Hepatocyte (in vitro differentiated cells): Measurements from ENCODE around the gene POLR3B. TPM values are rescaled to one million over a fixed set of nuclear protein-coding genes. Genes with fewer than 3 reads are reported as not detected.

Source experiments
- DNase-seq: peaks from one replicate; pipeline ENCODE4 v3.0.0-alpha.2; 2016; ENCODE audit warnings: low spot score
- H2AFZ ChIP-seq: fragments of 200-600 bp; sonication (generic); 2 replicates; pipeline ENCODE4 v1.6.0; 2016; ENCODE audit warnings: antibody characterized with exemption, mild to moderate bottlenecking
- H3K27ac ChIP-seq: fragments of 200-600 bp; sonication (generic); 2 replicates; pipeline ENCODE4 v1.5.1; 2016; ENCODE audit warnings: mild to moderate bottlenecking
- H3K27me3 ChIP-seq: fragments of 200-600 bp; sonication (generic); 2 replicates; pipeline ENCODE4 v1.6.1; 2016
- H3K36me3 ChIP-seq: fragments of 200-600 bp; sonication (generic); replicated peaks from 2 replicates; pipeline ENCODE4 v1.5.1; 2016; ENCODE audit warnings: low read depth; ENCODE audit not compliant: insufficient read depth
- H3K4me1 ChIP-seq: fragments of 200-600 bp; sonication (generic); 2 replicates; pipeline ENCODE4 v1.5.1; 2016; ENCODE audit warnings: mild to moderate bottlenecking, moderate library complexity; ENCODE audit not compliant: insufficient read depth
- H3K4me2 ChIP-seq: fragments of 200-600 bp; sonication (generic); 2 replicates; pipeline ENCODE4 v1.6.0; 2016
- H3K4me3 ChIP-seq: fragments of 200-600 bp; sonication (generic); 2 replicates; pipeline ENCODE4 v1.5.1; 2016; ENCODE audit warnings: mild to moderate bottlenecking
- H3K79me2 ChIP-seq: fragments of 200-600 bp; sonication (generic); 2 replicates; pipeline ENCODE4 v1.6.0; 2017; ENCODE audit warnings: mild to moderate bottlenecking
- H3K9me2 ChIP-seq: fragments of 200-600 bp; sonication (generic); replicated peaks from 2 replicates; pipeline ENCODE4 v1.6.0; 2017; ENCODE audit warnings: mild to moderate bottlenecking; ENCODE audit not compliant: insufficient read depth
- H3K9me3 ChIP-seq: fragments of 200-600 bp; sonication (generic); 2 replicates; pipeline ENCODE4 v1.5.1; 2016; ENCODE audit warnings: low read depth, mild to moderate bottlenecking
- H4K20me1 ChIP-seq: fragments of 200-600 bp; sonication (generic); 2 replicates; pipeline ENCODE4 v1.6.0; 2016; ENCODE audit warnings: mild to moderate bottlenecking; ENCODE audit not compliant: insufficient read depth, poor library complexity, severe bottlenecking
- CTCF ChIP-seq: fragments of 200-600 bp; sonication (generic); IDR thresholded peaks from 2 replicates; pipeline ENCODE4 v1.5.1; 2016; ENCODE audit warnings: antibody characterized with exemption, mild to moderate bottlenecking; ENCODE audit not compliant: poor library complexity
- EZH2 ChIP-seq: fragments of 200-600 bp; sonication (generic); IDR thresholded peaks from 2 replicates; pipeline ENCODE4 v1.6.1; 2016; ENCODE audit warnings: antibody characterized with exemption, mild to moderate bottlenecking, borderline replicate concordance
- EZH2phosphoT487 ChIP-seq: fragments of 200-600 bp; sonication (generic); IDR thresholded peaks from one replicate; pipeline ENCODE4 v1.6.1; 2018; ENCODE audit warnings: antibody characterized with exemption, mild to moderate bottlenecking, low read depth, moderate library complexity; ENCODE audit not compliant: unreplicated experiment, severe bottlenecking
- WGBS: methylation state at CpG from one replicate; pipeline ENCODE4 v1.1.6; 2016; ENCODE audit warnings: low lambda C conversion rate; ENCODE audit errors: missing lambda C conversion rate; 5-methylcytosine and 5-hydroxymethylcytosine counted together
- polyA plus RNA-seq: library from polyadenylated mRNA; unstranded; fragments of >200 nt; fragmentation: Nextera tagmentation; extraction: Ambion mirVana; gene quantifications from 2 replicates; pipeline ENCODE4 v1.2.1, GENCODE V29; 2016
- total RNA-seq: library from RNA; depleted of rRNA; stranded (reverse); fragments of >200 nt; gene quantifications from 2 replicates; pipeline ENCODE4 v1.2.3, GENCODE V29; 2014

POLR3B gene
- total and polyA plus RNA-seq, 2 experiments from 2014 or later, result 8.4 to 10.4 TPM

- no peaks in the 10 kb centered on the region for H3K36me3 ChIP-seq
- H3K27ac ChIP-seq, result no peak overlapping the region
- no peaks in the 10 kb centered on the region for H3K27me3 ChIP-seq
- TF ChIP-seq EZH2phosphoT487, result no peak
- TF ChIP-seq CTCF, result no peak
- TF ChIP-seq EZH2, result no peak
- peaks cover 20% of the 10 kb centered on the region for H3K4me1 ChIP-seq
- H3K4me3 ChIP-seq, result no peak overlapping the region
- no peaks in the 10 kb centered on the region for H3K9me2 ChIP-seq
- no peaks in the 10 kb centered on the region for H4K20me1 ChIP-seq
- H3K9me3 ChIP-seq, result no peaks in the 10 kb centered on the region
- H3K4me2 ChIP-seq, result no peak overlapping the region
- H2AFZ ChIP-seq, result no peak overlapping the region
- DNase-seq, result no peak
- H3K79me2 ChIP-seq, result peaks cover 31% of the 10 kb centered on the region
- WGBS, result 97% methylated on average over 4 of the region's 4 CpGs
Observed at GRCh38 chr12:106362971-106363370, 5.4 kb downstream of the POLR3B start.

GRCh38 chr12:106364261-106364660 lies 6.7 kb downstream of the POLR3B start:
- Histone ChIP-seq H4K20me1 (no peaks in the 10 kb centered on the region), H3K4me1 (peaks cover 14% of the 10 kb centered on the region), H3K27me3 (no peaks in the 10 kb centered on the region), H3K9me2 (no peaks in the 10 kb centered on the region), H3K79me2 (peaks cover 31% of the 10 kb centered on the region), H3K4me3 (no peak overlapping the region), H3K36me3 (no peaks in the 10 kb centered on the region), H3K9me3 (no peaks in the 10 kb centered on the region), H2AFZ (no peak overlapping the region), H3K4me2 (no peak overlapping the region), H3K27ac (no peak overlapping the region)
- DNase-seq, result no peak
- 91% methylated on average over 4 of the region's 4 CpGs for WGBS
- TF ChIP-seq EZH2phosphoT487 (no peak), EZH2 (no peak), CTCF (no peak)

GRCh38 chr12:106369624-106370346 lies 12.2 kb downstream of the POLR3B start:
- H3K79me2 ChIP-seq, result no peaks in the 10 kb centered on the region
- H3K27me3 ChIP-seq, result no peaks in the 10 kb centered on the region
- 91% methylated on average over 6 of the region's 6 CpGs for WGBS
- no peaks in the 10 kb centered on the region for H3K4me1 ChIP-seq
- peak; percentile 12 for DNase-seq
- no peak overlapping the region for H3K27ac ChIP-seq
- H2AFZ ChIP-seq, result no peak overlapping the region
- no peaks in the 10 kb centered on the region for H3K9me2 ChIP-seq
- TF ChIP-seq CTCF, result no peak
- no peaks in the 10 kb centered on the region for H4K20me1 ChIP-seq
- H3K4me2 ChIP-seq, result no peak overlapping the region
- H3K4me3 ChIP-seq, result no peak overlapping the region
- no peaks in the 10 kb centered on the region for H3K9me3 ChIP-seq
- H3K36me3 ChIP-seq, result no peaks in the 10 kb centered on the region

GRCh38 chr12:106378788-106379187 lies 21.2 kb downstream of the POLR3B start:
- H3K27me3 ChIP-seq, result no peaks in the 10 kb centered on the region
- WGBS, result 65% methylated on average over 4 of the region's 4 CpGs
- H2AFZ ChIP-seq, result no peak overlapping the region
- no peak overlapping the region for H3K27ac ChIP-seq
- no peak overlapping the region for H3K4me3 ChIP-seq
- H3K4me2 ChIP-seq, result no peak overlapping the region
- H3K9me2 ChIP-seq, result no peaks in the 10 kb centered on the region
- no peak for DNase-seq
- no peaks in the 10 kb centered on the region for H3K36me3 ChIP-seq
- no peaks in the 10 kb centered on the region for H3K9me3 ChIP-seq
- no peak for TF ChIP-seq CTCF
- TF ChIP-seq EZH2, result no peak
- no peak for TF ChIP-seq EZH2phosphoT487
- H3K79me2 ChIP-seq, result no peaks in the 10 kb centered on the region
- H3K4me1 ChIP-seq, result no peaks in the 10 kb centered on the region
- no peaks in the 10 kb centered on the region for H4K20me1 ChIP-seq
